Measurements from ENCODE around the gene TTC39B. TPM values are rescaled to one million over a fixed set of nuclear protein-coding genes. Genes with fewer than 3 reads are reported as not detected.

Gene TTC39B
- total RNA-seq, 1 experiment from 2014 or later: 7.4 TPM

DNA sequence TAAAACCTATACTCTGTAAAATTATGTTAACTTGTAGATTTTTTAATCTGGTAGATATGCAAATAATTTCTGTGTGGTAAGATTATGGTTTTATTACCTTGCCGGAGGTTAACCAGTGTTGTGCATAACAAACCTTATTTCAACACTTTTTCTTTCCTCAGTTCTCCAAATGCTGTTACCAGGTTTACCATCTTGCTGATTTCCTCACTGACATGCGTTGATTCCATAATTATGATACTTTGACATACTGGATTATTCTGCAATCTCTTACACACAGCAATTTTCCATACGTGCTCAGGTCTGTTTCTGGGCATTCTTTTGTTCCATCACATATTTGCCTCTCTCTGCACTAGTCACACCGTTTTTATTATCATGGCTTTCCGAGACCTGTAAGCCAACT is 77.6 kb downstream of the TTC39B start:
- intact Hi-C loops (cut with micrococcal nuclease): no loop called here
- Histone ChIP-seq H3K36me3 (ENCODE audit: control insufficient read depth in 1 of 2, insufficient read depth in 2 of 2, low read length in 2 of 2) (no peaks in the 10 kb centered on the region), H2AFZ (ENCODE audit: low read depth, low read length, poor library complexity, severe bottlenecking) (no peak overlapping the region), H3K79me2 (ENCODE audit: insufficient read depth, low read length) (no peaks in the 10 kb centered on the region), H3K9me3 (ENCODE audit: control insufficient read depth in 1 of 2, insufficient read depth in 1 of 2, low read depth in 1 of 2, low read length in 2 of 2) (no peaks in the 10 kb centered on the region), H3K4me2 (ENCODE audit: low read length) (no peak overlapping the region), H3K27me3 (ENCODE audit: insufficient read depth, low read length) (no peaks in the 10 kb centered on the region), H3K4me1 (ENCODE audit: control insufficient read depth in 1 of 2, insufficient read depth in 2 of 2, low read length in 2 of 2) (no peaks in the 10 kb centered on the region), H4K20me1 (ENCODE audit: insufficient read depth) (no peaks in the 10 kb centered on the region), H3K9me2 (ENCODE audit: insufficient read depth) (no peaks in the 10 kb centered on the region), H3K9ac (ENCODE audit: low read length) (no peak overlapping the region), H3K4me3 (replicated peaks in 1 of 2; ENCODE audit: low read depth in 1 of 2, low read length in 2 of 2) (no peak overlapping the region), H3K27ac (ENCODE audit: low read depth, low read length) (no peak overlapping the region)
- TF ChIP-seq, protein P1, sequence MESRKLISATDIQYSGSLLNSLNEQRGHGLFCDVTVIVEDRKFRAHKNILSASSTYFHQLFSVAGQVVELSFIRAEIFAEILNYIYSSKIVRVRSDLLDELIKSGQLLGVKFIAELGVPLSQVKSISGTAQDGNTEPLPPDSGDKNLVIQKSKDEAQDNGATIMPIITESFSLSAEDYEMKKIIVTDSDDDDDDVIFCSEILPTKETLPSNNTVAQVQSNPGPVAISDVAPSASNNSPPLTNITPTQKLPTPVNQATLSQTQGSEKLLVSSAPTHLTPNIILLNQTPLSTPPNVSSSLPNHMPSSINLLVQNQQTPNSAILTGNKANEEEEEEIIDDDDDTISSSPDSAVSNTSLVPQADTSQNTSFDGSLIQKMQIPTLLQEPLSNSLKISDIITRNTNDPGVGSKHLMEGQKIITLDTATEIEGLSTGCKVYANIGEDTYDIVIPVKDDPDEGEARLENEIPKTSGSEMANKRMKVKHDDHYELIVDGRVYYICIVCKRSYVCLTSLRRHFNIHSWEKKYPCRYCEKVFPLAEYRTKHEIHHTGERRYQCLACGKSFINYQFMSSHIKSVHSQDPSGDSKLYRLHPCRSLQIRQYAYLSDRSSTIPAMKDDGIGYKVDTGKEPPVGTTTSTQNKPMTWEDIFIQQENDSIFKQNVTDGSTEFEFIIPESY (IDR thresholded peaks at IDR 0.05; ENCODE audit: extremely low read depth, insufficient replicate concordance, low read length): no peak
- TF ChIP-seq ELF1 (IDR thresholded peaks at IDR 0.05; ENCODE audit: borderline replicate concordance, low read depth): no peak
- no peak for TF ChIP-seq POLR2A (IDR thresholded peaks at IDR 0.05; ENCODE audit: borderline replicate concordance, extremely low read depth, insufficient read depth, insufficient read length)
- no peak for TF ChIP-seq EZH2 (IDR thresholded peaks at IDR 0.05)
- TF ChIP-seq SP1 (IDR thresholded peaks at IDR 0.05; ENCODE audit: low read depth): no peak
- TF ChIP-seq, protein P2, sequence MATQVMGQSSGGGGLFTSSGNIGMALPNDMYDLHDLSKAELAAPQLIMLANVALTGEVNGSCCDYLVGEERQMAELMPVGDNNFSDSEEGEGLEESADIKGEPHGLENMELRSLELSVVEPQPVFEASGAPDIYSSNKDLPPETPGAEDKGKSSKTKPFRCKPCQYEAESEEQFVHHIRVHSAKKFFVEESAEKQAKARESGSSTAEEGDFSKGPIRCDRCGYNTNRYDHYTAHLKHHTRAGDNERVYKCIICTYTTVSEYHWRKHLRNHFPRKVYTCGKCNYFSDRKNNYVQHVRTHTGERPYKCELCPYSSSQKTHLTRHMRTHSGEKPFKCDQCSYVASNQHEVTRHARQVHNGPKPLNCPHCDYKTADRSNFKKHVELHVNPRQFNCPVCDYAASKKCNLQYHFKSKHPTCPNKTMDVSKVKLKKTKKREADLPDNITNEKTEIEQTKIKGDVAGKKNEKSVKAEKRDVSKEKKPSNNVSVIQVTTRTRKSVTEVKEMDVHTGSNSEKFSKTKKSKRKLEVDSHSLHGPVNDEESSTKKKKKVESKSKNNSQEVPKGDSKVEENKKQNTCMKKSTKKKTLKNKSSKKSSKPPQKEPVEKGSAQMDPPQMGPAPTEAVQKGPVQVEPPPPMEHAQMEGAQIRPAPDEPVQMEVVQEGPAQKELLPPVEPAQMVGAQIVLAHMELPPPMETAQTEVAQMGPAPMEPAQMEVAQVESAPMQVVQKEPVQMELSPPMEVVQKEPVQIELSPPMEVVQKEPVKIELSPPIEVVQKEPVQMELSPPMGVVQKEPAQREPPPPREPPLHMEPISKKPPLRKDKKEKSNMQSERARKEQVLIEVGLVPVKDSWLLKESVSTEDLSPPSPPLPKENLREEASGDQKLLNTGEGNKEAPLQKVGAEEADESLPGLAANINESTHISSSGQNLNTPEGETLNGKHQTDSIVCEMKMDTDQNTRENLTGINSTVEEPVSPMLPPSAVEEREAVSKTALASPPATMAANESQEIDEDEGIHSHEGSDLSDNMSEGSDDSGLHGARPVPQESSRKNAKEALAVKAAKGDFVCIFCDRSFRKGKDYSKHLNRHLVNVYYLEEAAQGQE (IDR thresholded peaks at IDR 0.05; ENCODE audit: low read depth): no peak
- no peak for TF ChIP-seq EGR1 (IDR thresholded peaks at IDR 0.05; ENCODE audit: low read depth)
- TF ChIP-seq, protein P3, sequence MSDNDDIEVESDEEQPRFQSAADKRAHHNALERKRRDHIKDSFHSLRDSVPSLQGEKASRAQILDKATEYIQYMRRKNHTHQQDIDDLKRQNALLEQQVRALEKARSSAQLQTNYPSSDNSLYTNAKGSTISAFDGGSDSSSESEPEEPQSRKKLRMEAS (IDR thresholded peaks at IDR 0.05): no peak
- TF ChIP-seq FOSL1 (IDR thresholded peaks at IDR 0.05; ENCODE audit: low read depth): no peak
- TF ChIP-seq, protein P4, sequence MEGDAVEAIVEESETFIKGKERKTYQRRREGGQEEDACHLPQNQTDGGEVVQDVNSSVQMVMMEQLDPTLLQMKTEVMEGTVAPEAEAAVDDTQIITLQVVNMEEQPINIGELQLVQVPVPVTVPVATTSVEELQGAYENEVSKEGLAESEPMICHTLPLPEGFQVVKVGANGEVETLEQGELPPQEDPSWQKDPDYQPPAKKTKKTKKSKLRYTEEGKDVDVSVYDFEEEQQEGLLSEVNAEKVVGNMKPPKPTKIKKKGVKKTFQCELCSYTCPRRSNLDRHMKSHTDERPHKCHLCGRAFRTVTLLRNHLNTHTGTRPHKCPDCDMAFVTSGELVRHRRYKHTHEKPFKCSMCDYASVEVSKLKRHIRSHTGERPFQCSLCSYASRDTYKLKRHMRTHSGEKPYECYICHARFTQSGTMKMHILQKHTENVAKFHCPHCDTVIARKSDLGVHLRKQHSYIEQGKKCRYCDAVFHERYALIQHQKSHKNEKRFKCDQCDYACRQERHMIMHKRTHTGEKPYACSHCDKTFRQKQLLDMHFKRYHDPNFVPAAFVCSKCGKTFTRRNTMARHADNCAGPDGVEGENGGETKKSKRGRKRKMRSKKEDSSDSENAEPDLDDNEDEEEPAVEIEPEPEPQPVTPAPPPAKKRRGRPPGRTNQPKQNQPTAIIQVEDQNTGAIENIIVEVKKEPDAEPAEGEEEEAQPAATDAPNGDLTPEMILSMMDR (IDR thresholded peaks at IDR 0.05 in 2 of 3, conservative IDR thresholded peaks at IDR 0.05 in 1 of 3; ENCODE audit: borderline replicate concordance in 1 of 3, insufficient read depth in 1 of 3, low read depth in 2 of 3, low read length in 2 of 3): no peak
- no peak for TF ChIP-seq CEBPB (IDR thresholded peaks at IDR 0.05; ENCODE audit: low read depth)
- TF ChIP-seq EZH2phosphoT487 (IDR thresholded peaks at IDR 0.05; ENCODE audit: borderline replicate concordance): no peak
- no peak for TF ChIP-seq POLR2AphosphoS5 (IDR thresholded peaks at IDR 0.05; ENCODE audit: low read depth, low read length)
- TF ChIP-seq SRF (IDR thresholded peaks at IDR 0.05; ENCODE audit: low read depth): no peak
- TF ChIP-seq RAD21 (IDR thresholded peaks at IDR 0.05; ENCODE audit: low read depth): no peak
- TF ChIP-seq YY1 (IDR thresholded peaks at IDR 0.05; ENCODE audit: extremely low read depth, insufficient replicate concordance, low read depth, low read length): no peak
- TF ChIP-seq ZFX (IDR thresholded peaks at IDR 0.05): no peak
- no peak for TF ChIP-seq ZNF274 (IDR thresholded peaks at IDR 0.05; ENCODE audit: low read depth, low read length)
- TF ChIP-seq TCF7L2 (IDR thresholded peaks at IDR 0.05; ENCODE audit: borderline replicate concordance, extremely low read depth, insufficient read depth, insufficient read length): no peak
- TF ChIP-seq SIN3A (IDR thresholded peaks at IDR 0.05; ENCODE audit: low read depth): no peak
- no peak for ATAC-seq
- POLR2A ChIA-PET: interaction anchor here (0.9 kb wide), 1 partner anchor 16 kb away, joined by 4 read pairs; no protein-coding TSS in a partner anchor
- CTCF ChIA-PET: no interaction called here
- no TSS peak for BruUV-seq (replicated peaks)
- DNase-seq (ENCODE audit: low read depth, low spot score): no peak
- RAD21 ChIA-PET (ENCODE audit: low non-redundant PET in 1 of 2, low total read pairs in 2 of 2, uncharacterized antibody in 2 of 2, unreplicated experiment in 2 of 2): no interaction called here
